Measurements from ENCODE around the gene LDLRAD4.

- TF ChIP-seq CTCF (IDR thresholded peaks at IDR 0.05) (no peak), EZH2 (IDR thresholded peaks at IDR 0.05; ENCODE audit: borderline replicate concordance, insufficient read depth, low read depth, low read length, poor library complexity, severe bottlenecking) (no peak)
Measured at GRCh38 chr18:13491138-13491537, 272.6 kb downstream of the LDLRAD4 start.
